Endothelial cell (in vitro differentiated cells): ENCODE data around the gene PEMT. TPM values are rescaled to one million over a fixed set of nuclear protein-coding genes. Genes with fewer than 3 reads are reported as not detected.

Experiments used
- DNase-seq: peaks from one replicate; pipeline ENCODE4 v3.0.0; 2021; ENCODE audit warnings: low spot score
- H3K27ac Mint-ChIP-seq: one replicate; pipeline ENCODE4 v1.8.0; 2021; ENCODE audit warnings: mixed read lengths, inconsistent platforms; ENCODE audit not compliant: unreplicated experiment
- H3K27me3 Mint-ChIP-seq: one replicate; pipeline ENCODE4 v1.8.0; 2021; ENCODE audit warnings: mild to moderate bottlenecking, moderate library complexity, mixed read lengths, inconsistent platforms; ENCODE audit not compliant: unreplicated experiment
- H3K36me3 Mint-ChIP-seq: one replicate; pipeline ENCODE4 v1.8.0; 2021; ENCODE audit warnings: mild to moderate bottlenecking, low read depth, mixed read lengths, inconsistent platforms; ENCODE audit not compliant: unreplicated experiment
- H3K4me1 Mint-ChIP-seq: one replicate; pipeline ENCODE4 v1.8.0; 2021; ENCODE audit warnings: mild to moderate bottlenecking, mixed read lengths, inconsistent platforms; ENCODE audit not compliant: unreplicated experiment
- H3K4me3 Mint-ChIP-seq: one replicate; pipeline ENCODE4 v1.8.0; 2021; ENCODE audit warnings: mild to moderate bottlenecking, mixed read lengths, inconsistent platforms; ENCODE audit not compliant: unreplicated experiment
- H3K9me3 Mint-ChIP-seq: one replicate; pipeline ENCODE4 v1.8.0; 2021; ENCODE audit warnings: mixed read lengths, inconsistent platforms; ENCODE audit not compliant: unreplicated experiment
- CTCF ChIP-seq: fragments of 200-600 bp; sonication (generic); IDR thresholded peaks from one replicate; pipeline ENCODE4 v1.5.0; 2021; ENCODE audit warnings: antibody characterized with exemption; ENCODE audit not compliant: unreplicated experiment
- total RNA-seq: library from RNA; stranded (reverse); fragmentation: NEBNext Ultra II Directional; extraction: Animal tissue kit (Norgen Biotek cat#: 25700); gene quantifications from one replicate; pipeline ENCODE4 v1.2.1, GENCODE V29; 2021; ENCODE audit not compliant: unreplicated experiment

Gene PEMT
- total RNA-seq, 1 donor from 2014 or later, result 29.7 TPM

GRCh38 chr17:17626151-17626805 lies 34.8 kb upstream of the PEMT start:
- TF ChIP-seq CTCF, result no peak
- peaks cover 12% of the 10 kb centered on the region for H3K4me1 Mint-ChIP-seq
- DNase-seq, result no peak
- H3K27me3 Mint-ChIP-seq, result peaks cover 7% of the 10 kb centered on the region
- H3K4me3 Mint-ChIP-seq, result no peak overlapping the region
- H3K36me3 Mint-ChIP-seq, result no peaks in the 10 kb centered on the region
- no peaks in the 10 kb centered on the region for H3K9me3 Mint-ChIP-seq
- no peak overlapping the region for H3K27ac Mint-ChIP-seq

- Mint-ChIP-seq H3K36me3 (no peaks in the 10 kb centered on the region), H3K4me1 (peaks cover 12% of the 10 kb centered on the region), H3K27ac (no peak overlapping the region), H3K4me3 (no peak overlapping the region), H3K9me3 (no peaks in the 10 kb centered on the region), H3K27me3 (peaks cover 5% of the 10 kb centered on the region)
- no peak for TF ChIP-seq CTCF
- DNase-seq, result no peak
These were observed 33.2 kb upstream of the PEMT start for GRCh38 chr17:17624741-17625140.

- Mint-ChIP-seq H3K9me3 (no peaks in the 10 kb centered on the region), H3K36me3 (no peaks in the 10 kb centered on the region), H3K27ac (no peak overlapping the region), H3K4me3 (no peak overlapping the region), H3K27me3 (peaks cover 4% of the 10 kb centered on the region), H3K4me1 (peaks cover 12% of the 10 kb centered on the region)
- no peak for TF ChIP-seq CTCF
- DNase-seq, result no peak
These were observed 32.4 kb upstream of the PEMT start for GRCh38 chr17:17623904-17624303.

GRCh38 chr17:17621254-17621653 lies 29.7 kb upstream of the PEMT start:
- TF ChIP-seq CTCF, result no peak
- Mint-ChIP-seq H3K36me3 (no peaks in the 10 kb centered on the region), H3K27me3 (peaks cover 2% of the 10 kb centered on the region), H3K9me3 (no peaks in the 10 kb centered on the region), H3K27ac (no peak overlapping the region), H3K4me1 (peaks cover 10% of the 10 kb centered on the region), H3K4me3 (no peak overlapping the region)
- no peak for DNase-seq

GRCh38 chr17:17613708-17614114 lies 22.2 kb upstream of the PEMT start:
- no peak overlapping the region for H3K27ac Mint-ChIP-seq
- TF ChIP-seq CTCF, result peak; percentile 69
- no peak overlapping the region for H3K4me3 Mint-ChIP-seq
- no peaks in the 10 kb centered on the region for H3K9me3 Mint-ChIP-seq
- H3K36me3 Mint-ChIP-seq, result no peaks in the 10 kb centered on the region
- peak; percentile 59 for DNase-seq
- H3K4me1 Mint-ChIP-seq, result no peaks in the 10 kb centered on the region
- peaks cover 4% of the 10 kb centered on the region for H3K27me3 Mint-ChIP-seq
